HCT116 (cell line): ENCODE results near the gene VPS41.

Experiments used
- CEBPB ChIP-seq: IDR thresholded peaks from 2 replicates; pipeline ENCODE4 v1.6.1; 2012; ENCODE audit warnings: low read depth
- CTCF ChIP-seq, 3 experiments: fragments of 200-600 bp in 1 of 3; sonication (generic) in 1 of 3; IDR thresholded peaks in 2 of 3; conservative IDR thresholded peaks in 1 of 3; 2 replicates each; pipeline ENCODE4 v1.5.1; 2012 to 2017; ENCODE audit warnings: low read depth in 2 of 3, low read length in 2 of 3, antibody characterized with exemption in 1 of 3, borderline replicate concordance in 1 of 3, control low read depth in 1 of 3, mild to moderate bottlenecking in 1 of 3, mixed read lengths in 1 of 3, mixed run types in 1 of 3, moderate library complexity in 1 of 3; ENCODE audit not compliant: insufficient read depth in 1 of 3
- EZH2 ChIP-seq: fragments of 200-600 bp; sonication (generic); IDR thresholded peaks from 2 replicates; pipeline ENCODE4 v1.6.1; 2017; ENCODE audit warnings: antibody characterized with exemption, mixed run types
- EZH2phosphoT487 ChIP-seq: fragments of 200-600 bp; IDR thresholded peaks from 2 replicates; pipeline ENCODE4 v1.6.1; 2018; ENCODE audit warnings: antibody characterized with exemption, borderline replicate concordance
- FOSL1 ChIP-seq: IDR thresholded peaks from 2 replicates; pipeline ENCODE4 v1.6.1; 2012; ENCODE audit warnings: low read depth
- POLR2A ChIP-seq: IDR thresholded peaks from 2 replicates; pipeline ENCODE4 v1.7.0; 2011; ENCODE audit warnings: borderline replicate concordance; ENCODE audit not compliant: insufficient read depth, insufficient read length; ENCODE audit errors: extremely low read depth
- POLR2AphosphoS5 ChIP-seq: IDR thresholded peaks from 2 replicates; pipeline ENCODE4 v1.6.1; 2011; ENCODE audit warnings: mild to moderate bottlenecking, low read depth, low read length, moderate library complexity
- RAD21 ChIP-seq: IDR thresholded peaks from 2 replicates; pipeline ENCODE4 v1.6.1; 2012; ENCODE audit warnings: low read depth, mild to moderate bottlenecking
- REST ChIP-seq: IDR thresholded peaks from 2 replicates; pipeline ENCODE4 v1.6.1; 2012; ENCODE audit warnings: low read depth
- YY1 ChIP-seq: IDR thresholded peaks from 2 replicates; pipeline ENCODE4 v1.6.1; 2011; ENCODE audit warnings: low read length, low read depth, moderate library complexity, mild to moderate bottlenecking; ENCODE audit not compliant: insufficient replicate concordance; ENCODE audit errors: extremely low read depth
- ZNF274 ChIP-seq: fragments of 200-500 bp; sonication (Bioruptor generic); IDR thresholded peaks from 2 replicates; pipeline ENCODE4 v1.6.1; 2014; ENCODE audit warnings: mild to moderate bottlenecking, low read depth, low read length, inconsistent platforms
- TF ChIP-seq, protein P1 (sequence below): IDR thresholded peaks from 2 replicates; pipeline ENCODE4 v1.6.1; 2012
- TF ChIP-seq, protein P2 (sequence below): IDR thresholded peaks from 2 replicates; pipeline ENCODE4 v1.6.1; 2011; ENCODE audit warnings: mild to moderate bottlenecking, low read length, moderate library complexity; ENCODE audit not compliant: insufficient replicate concordance; ENCODE audit errors: extremely low read depth
- TF ChIP-seq, protein P3 (sequence below): IDR thresholded peaks from 2 replicates; pipeline ENCODE4 v1.6.1; 2012

DNA sequence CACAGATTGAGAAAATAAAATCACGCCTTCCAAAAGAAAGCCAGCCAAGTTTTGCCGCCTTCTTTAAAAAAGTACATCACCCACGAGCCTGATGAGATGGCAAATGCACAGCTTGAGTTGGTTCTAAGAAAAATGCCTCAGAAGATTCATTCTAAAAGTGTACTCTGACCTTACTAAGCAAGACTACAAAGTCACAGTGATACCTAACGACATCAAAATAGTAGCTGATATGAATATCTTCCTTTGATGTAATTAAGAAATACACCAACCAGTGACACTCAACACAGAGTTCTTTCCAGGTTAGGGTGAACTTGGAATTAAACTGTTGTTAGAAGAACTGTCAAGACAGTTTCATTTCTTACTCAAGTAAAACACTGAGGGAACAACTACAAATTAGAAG lies 199.9 kb downstream of the VPS41 start:
- TF ChIP-seq REST (no peak), CTCF (IDR thresholded peaks at IDR 0.05 in 2 of 3, conservative IDR thresholded peaks at IDR 0.05 in 1 of 3; ENCODE audit: borderline replicate concordance in 1 of 3, insufficient read depth in 1 of 3, low read depth in 2 of 3, low read length in 2 of 3) (no peak), ZNF274 (no peak), POLR2A (no peak), EZH2 (no peak), YY1 (no peak), EZH2phosphoT487 (no peak), RAD21 (no peak), POLR2AphosphoS5 (no peak), CEBPB (no peak), FOSL1 (no peak)
- TF ChIP-seq, protein P1, sequence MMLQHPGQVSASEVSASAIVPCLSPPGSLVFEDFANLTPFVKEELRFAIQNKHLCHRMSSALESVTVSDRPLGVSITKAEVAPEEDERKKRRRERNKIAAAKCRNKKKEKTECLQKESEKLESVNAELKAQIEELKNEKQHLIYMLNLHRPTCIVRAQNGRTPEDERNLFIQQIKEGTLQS, result no peak
- TF ChIP-seq, protein P2, sequence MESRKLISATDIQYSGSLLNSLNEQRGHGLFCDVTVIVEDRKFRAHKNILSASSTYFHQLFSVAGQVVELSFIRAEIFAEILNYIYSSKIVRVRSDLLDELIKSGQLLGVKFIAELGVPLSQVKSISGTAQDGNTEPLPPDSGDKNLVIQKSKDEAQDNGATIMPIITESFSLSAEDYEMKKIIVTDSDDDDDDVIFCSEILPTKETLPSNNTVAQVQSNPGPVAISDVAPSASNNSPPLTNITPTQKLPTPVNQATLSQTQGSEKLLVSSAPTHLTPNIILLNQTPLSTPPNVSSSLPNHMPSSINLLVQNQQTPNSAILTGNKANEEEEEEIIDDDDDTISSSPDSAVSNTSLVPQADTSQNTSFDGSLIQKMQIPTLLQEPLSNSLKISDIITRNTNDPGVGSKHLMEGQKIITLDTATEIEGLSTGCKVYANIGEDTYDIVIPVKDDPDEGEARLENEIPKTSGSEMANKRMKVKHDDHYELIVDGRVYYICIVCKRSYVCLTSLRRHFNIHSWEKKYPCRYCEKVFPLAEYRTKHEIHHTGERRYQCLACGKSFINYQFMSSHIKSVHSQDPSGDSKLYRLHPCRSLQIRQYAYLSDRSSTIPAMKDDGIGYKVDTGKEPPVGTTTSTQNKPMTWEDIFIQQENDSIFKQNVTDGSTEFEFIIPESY, result no peak
- TF ChIP-seq, protein P3, sequence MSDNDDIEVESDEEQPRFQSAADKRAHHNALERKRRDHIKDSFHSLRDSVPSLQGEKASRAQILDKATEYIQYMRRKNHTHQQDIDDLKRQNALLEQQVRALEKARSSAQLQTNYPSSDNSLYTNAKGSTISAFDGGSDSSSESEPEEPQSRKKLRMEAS, result no peak
